H1 (cell line): ENCODE measurements around the gene PGF. TPM values are rescaled to one million over a fixed set of nuclear protein-coding genes. Genes with fewer than 3 reads are reported as not detected.

Experiments used
- ATF2 ChIP-seq: IDR thresholded peaks from 2 replicates; pipeline ENCODE4 v1.6.1; 2012; ENCODE audit warnings: low read length, inconsistent platforms
- CHD2 ChIP-seq: IDR thresholded peaks from 2 replicates; pipeline ENCODE4 v1.6.1; 2012; ENCODE audit warnings: low read length, improper control_type of control experiment
- EGR1 ChIP-seq: IDR thresholded peaks from 2 replicates; pipeline ENCODE4 v1.6.1; 2011; ENCODE audit warnings: low read depth, low read length, borderline replicate concordance
- KDM1A ChIP-seq: fragments of 200-600, 300-600 bp; sonication (generic); IDR thresholded peaks from 2 replicates; pipeline ENCODE4 v1.7.1; 2016; ENCODE audit warnings: mild to moderate bottlenecking, low read length, borderline replicate concordance
- NRF1 ChIP-seq: IDR thresholded peaks from 2 replicates; pipeline ENCODE4 v1.6.1; 2011; ENCODE audit warnings: mild to moderate bottlenecking, low read depth, low read length, improper control_type of control experiment
- RAD21 ChIP-seq, 2 experiments: IDR thresholded peaks in 1 of 2; conservative IDR thresholded peaks in 1 of 2; 2 replicates each; pipeline ENCODE4 v1.6.1; 2011; ENCODE audit warnings: low read depth in 2 of 2, low read length in 2 of 2, improper control_type of control experiment in 1 of 2, inconsistent platforms in 1 of 2, mild to moderate bottlenecking in 1 of 2, moderate library complexity in 1 of 2
- SUZ12 ChIP-seq: fragments of 200-600 bp; sonication (generic); IDR thresholded peaks from 2 replicates; pipeline ENCODE4 v1.6.1; 2012; ENCODE audit warnings: mild to moderate bottlenecking, inconsistent platforms, low read length, moderate library complexity, mixed read lengths
- polyA plus RNA-seq, 7 experiments: library from polyadenylated mRNA; depleted of rRNA in 3 of 7; stranded (reverse) in 5 of 7; unstranded in 2 of 7; fragments of >200 nt in 5 of 7; fragments of 200-250 nt in 2 of 7; gene quantifications; 1 replicate in 5 of 7; 2 replicates in 1 of 7; 4 replicates in 1 of 7; pipeline versions ENCODE4 v1.2.1 to v1.2.3, GENCODE V29; 2011 to 2013; ENCODE audit warnings: missing spikeins in 2 of 7, mixed read lengths in 2 of 7
- total RNA-seq: library from RNA; stranded (reverse); fragmentation: NEBNext Ultra II Directional; extraction: Animal tissue kit (Norgen Biotek cat#: 25700); gene quantifications from 2 replicates; pipeline ENCODE4 v1.2.1, GENCODE V29; 2021

The PGF gene
- total and polyA plus RNA-seq, 2 of the 8 experiments (the other 6 are each of a cell fraction or from before 2014, with no cell fraction given), result 2.1 to 4.1 TPM

DNA sequence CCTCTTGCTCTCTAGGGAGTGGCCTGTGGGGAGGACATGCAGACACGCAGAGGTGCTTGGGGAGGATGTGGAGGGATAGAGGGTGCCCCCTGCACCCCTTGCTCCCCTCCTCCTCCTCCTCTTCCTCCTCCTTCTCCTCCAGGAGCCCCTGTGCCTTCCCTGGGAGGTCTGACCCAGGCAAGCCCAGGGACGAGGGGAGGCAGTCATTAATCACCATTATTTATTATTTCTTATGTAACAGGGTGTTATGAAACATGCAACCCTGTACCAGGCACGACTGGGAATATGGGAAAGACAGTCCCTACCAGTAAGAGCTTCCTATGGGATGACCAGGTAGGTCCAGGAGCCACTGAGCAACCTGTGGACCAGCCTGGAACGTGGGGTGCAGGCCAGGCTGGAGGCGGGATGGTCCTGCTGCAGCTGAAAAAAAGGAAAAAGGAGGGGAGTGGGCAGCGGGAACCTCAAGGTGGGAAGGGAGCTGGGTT, 22.5 kb upstream of the PGF start (continued):
- TF ChIP-seq ATF2 (no peak), SUZ12 (no peak), RAD21 (IDR thresholded peaks at IDR 0.05 in 1 of 2, conservative IDR thresholded peaks at IDR 0.05 in 1 of 2; ENCODE audit: low read depth in 2 of 2, low read length in 2 of 2) (no peak), CHD2 (no peak), NRF1 (no peak), KDM1A (no peak), EGR1 (no peak)
